Nephron (organoid): Measurements from ENCODE around the gene DTNB.
A peak's percentile ranks its signal among the peaks of the same experiment; 100 is the strongest.

ENCODE experiments used
- H3K27ac Mint-ChIP-seq, 3 experiments: 2 replicates each; pipeline ENCODE4 v1.8.0; 2020; ENCODE audit warnings: mixed read lengths in 3 of 3, mild to moderate bottlenecking in 2 of 3, moderate library complexity in 1 of 3
- H3K27me3 Mint-ChIP-seq: 2 replicates; pipeline ENCODE4 v1.8.0; 2021; ENCODE audit warnings: low read depth, mild to moderate bottlenecking, moderate library complexity, mixed read lengths
- H3K36me3 Mint-ChIP-seq: 2 replicates; pipeline ENCODE4 v1.8.0; 2020; ENCODE audit warnings: low read depth, mixed read lengths
- H3K4me1 Mint-ChIP-seq: 2 replicates; pipeline ENCODE4 v1.8.0; 2020; ENCODE audit warnings: mixed read lengths
- H3K4me3 Mint-ChIP-seq, 3 experiments: 2 replicates each; pipeline ENCODE4 v1.8.0; 2020; ENCODE audit warnings: mild to moderate bottlenecking in 3 of 3, mixed read lengths in 3 of 3, moderate library complexity in 2 of 3
- H3K9me3 Mint-ChIP-seq: 2 replicates; pipeline ENCODE4 v1.8.0; 2020; ENCODE audit warnings: mixed read lengths
- CTCF ChIP-seq, 3 experiments: fragments of 200-600 bp; sonication (generic); IDR thresholded peaks; one replicate each; pipeline ENCODE4 v1.5.0; 2021; ENCODE audit warnings: antibody characterized with exemption in 3 of 3; ENCODE audit not compliant: unreplicated experiment in 3 of 3

Gene DTNB

GRCh38 chr2:25523060-25523459 is 150.3 kb downstream of the DTNB start:
- no peaks in the 10 kb centered on the region for H3K36me3 Mint-ChIP-seq
- peaks cover 5% of the 10 kb centered on the region for H3K4me1 Mint-ChIP-seq
- H3K27ac Mint-ChIP-seq, result no peak overlapping the region
- H3K9me3 Mint-ChIP-seq, result no peaks in the 10 kb centered on the region
- no peak overlapping the region for H3K4me3 Mint-ChIP-seq
- no peak for TF ChIP-seq CTCF (IDR thresholded peaks at IDR 0.05; ENCODE audit: unreplicated experiment in 3 of 3)
- H3K27me3 Mint-ChIP-seq, result no peaks in the 10 kb centered on the region

GRCh38 chr2:25521665-25522387 is 151.6 kb downstream of the DTNB start:
- peak; percentile 74 to 85 (median 75) for TF ChIP-seq CTCF (IDR thresholded peaks at IDR 0.05; ENCODE audit: unreplicated experiment in 3 of 3)
- no peak overlapping the region for H3K27ac Mint-ChIP-seq
- H3K9me3 Mint-ChIP-seq, result no peaks in the 10 kb centered on the region
- no peaks in the 10 kb centered on the region for H3K27me3 Mint-ChIP-seq
- H3K4me3 Mint-ChIP-seq, result no peak overlapping the region
- no peaks in the 10 kb centered on the region for H3K36me3 Mint-ChIP-seq
- peaks cover 9% of the 10 kb centered on the region for H3K4me1 Mint-ChIP-seq

GRCh38 chr2:25521126-25521525 is 152.3 kb downstream of the DTNB start:
- no peaks in the 10 kb centered on the region for H3K9me3 Mint-ChIP-seq
- TF ChIP-seq CTCF (IDR thresholded peaks at IDR 0.05; ENCODE audit: unreplicated experiment in 3 of 3), result no peak

GRCh38 chr2:25517701-25518100 is 155.7 kb downstream of the DTNB start:
- Mint-ChIP-seq H3K4me1 (peaks cover 14% of the 10 kb centered on the region), H3K27ac (no peak overlapping the region), H3K9me3 (no peaks in the 10 kb centered on the region), H3K4me3 (no peak overlapping the region), H3K36me3 (peaks cover 12% of the 10 kb centered on the region), H3K27me3 (no peaks in the 10 kb centered on the region)
- TF ChIP-seq CTCF (IDR thresholded peaks at IDR 0.05; ENCODE audit: unreplicated experiment in 3 of 3), result no peak

More at GRCh38 chr2:25521126-25521525, 152.3 kb downstream of the DTNB start:
- Mint-ChIP-seq H3K27ac (no peak overlapping the region), H3K4me1 (peaks cover 10% of the 10 kb centered on the region), H3K27me3 (no peaks in the 10 kb centered on the region), H3K36me3 (no peaks in the 10 kb centered on the region), H3K4me3 (no peak overlapping the region)

GRCh38 chr2:25514043-25514637 is 159.2 kb downstream of the DTNB start:
- Mint-ChIP-seq H3K36me3 (peaks cover 12% of the 10 kb centered on the region), H3K27me3 (peaks cover 4% of the 10 kb centered on the region), H3K4me3 (no peak overlapping the region), H3K27ac (peak overlapping the region in 1 of 3 experiments; percentile 20), H3K9me3 (peaks cover 2% of the 10 kb centered on the region), H3K4me1 (peaks cover 15% of the 10 kb centered on the region)
- TF ChIP-seq CTCF (IDR thresholded peaks at IDR 0.05; ENCODE audit: unreplicated experiment in 3 of 3), result no peak

- peaks cover 2% of the 10 kb centered on the region for H3K9me3 Mint-ChIP-seq
- no peak overlapping the region for H3K4me3 Mint-ChIP-seq
- peak overlapping the region; percentile 6 to 59 (median 13) for H3K27ac Mint-ChIP-seq
- no peak for TF ChIP-seq CTCF (IDR thresholded peaks at IDR 0.05; ENCODE audit: unreplicated experiment in 3 of 3)
- peaks cover 4% of the 10 kb centered on the region for H3K27me3 Mint-ChIP-seq
- H3K36me3 Mint-ChIP-seq, result peaks cover 12% of the 10 kb centered on the region
- H3K4me1 Mint-ChIP-seq, result peaks cover 15% of the 10 kb centered on the region
Observed at GRCh38 chr2:25512707-25513106, 160.7 kb downstream of the DTNB start.
